Measurements from ENCODE around the gene EPS8. TPM values are rescaled to one million over a fixed set of nuclear protein-coding genes. Genes with fewer than 3 reads are reported as not detected.

Gene EPS8
- total RNA-seq, 1 experiment from 2014 or later = 7.5 TPM

- no peaks in the 10 kb centered on the region for H3K27me3 Mint-ChIP-seq (ENCODE audit: low read depth)
- no peaks in the 10 kb centered on the region for H3K9me3 Mint-ChIP-seq
- POLR2A ChIA-PET = no interaction called here
- H3K4me3 Mint-ChIP-seq = no peak overlapping the region
- H3K36me3 Mint-ChIP-seq = no peaks in the 10 kb centered on the region
- no peaks in the 10 kb centered on the region for H3K4me1 Mint-ChIP-seq
- CTCF ChIA-PET = no interaction called here
- ATAC-seq (no peak), DNase-seq (ENCODE audit: low spot score) (no peak)
- H3K27ac Mint-ChIP-seq = no peak overlapping the region
- TF ChIP-seq ESRRA (CRISPR knock-in tag; IDR thresholded peaks at IDR 0.05; ENCODE audit: borderline replicate concordance) (no peak), FOXJ3 (CRISPR knock-in tag; IDR thresholded peaks at IDR 0.05; ENCODE audit: borderline replicate concordance) (no peak), OVOL2 (CRISPR knock-in tag; IDR thresholded peaks at IDR 0.05; ENCODE audit: borderline replicate concordance) (no peak), ARID4B (CRISPR knock-in tag; IDR thresholded peaks at IDR 0.05; ENCODE audit: borderline replicate concordance) (no peak), JAZF1 (CRISPR knock-in tag; IDR thresholded peaks at IDR 0.05) (no peak), GRHL2 (CRISPR knock-in tag; IDR thresholded peaks at IDR 0.05; ENCODE audit: insufficient replicate concordance, severe bottlenecking) (no peak), ZMAT4 (CRISPR knock-in tag; IDR thresholded peaks at IDR 0.05) (no peak), CBFB (CRISPR knock-in tag; IDR thresholded peaks at IDR 0.05; ENCODE audit: low read depth) (no peak), ZNF512 (CRISPR knock-in tag; IDR thresholded peaks at IDR 0.05; ENCODE audit: borderline replicate concordance) (no peak), TEAD4 (CRISPR knock-in tag; IDR thresholded peaks at IDR 0.05) (no peak), NFYB (CRISPR knock-in tag; conservative IDR thresholded peaks at IDR 0.05; ENCODE audit: low read depth) (no peak), PRRX2 (CRISPR knock-in tag; IDR thresholded peaks at IDR 0.05) (no peak), AFF4 (CRISPR knock-in tag; IDR thresholded peaks at IDR 0.05; ENCODE audit: borderline replicate concordance) (no peak), NR1H2 (CRISPR knock-in tag; IDR thresholded peaks at IDR 0.05) (no peak), ZSCAN18 (CRISPR knock-in tag; IDR thresholded peaks at IDR 0.05) (no peak)
Measured at GRCh38 chr12:15829949-15830348, 40.8 kb upstream of the EPS8 start.
